K562 (cell line): ENCODE results near the gene PEX7. TPM values are rescaled to one million over a fixed set of nuclear protein-coding genes. Genes with fewer than 3 reads are reported as not detected.

Experiments used
- ARNT ChIP-seq, 2 experiments: fragments of 450-650 bp; IDR thresholded peaks; 2 replicates each; pipeline ENCODE4 v1.6.1; 2016; ENCODE audit warnings: mild to moderate bottlenecking in 1 of 2
- CCNT2 ChIP-seq: IDR thresholded peaks from 2 replicates; pipeline ENCODE4 v1.6.1; 2011; ENCODE audit warnings: borderline replicate concordance, low read depth, mild to moderate bottlenecking, moderate library complexity, mixed read lengths, low read length; ENCODE audit not compliant: insufficient read length; ENCODE audit errors: extremely low read depth
- CEBPB ChIP-seq: fragments of 450-650 bp; IDR thresholded peaks from 2 replicates; pipeline ENCODE4 v1.6.1; 2016; ENCODE audit warnings: missing genetic modification characterization, missing compliant biosample characterization
- CTBP1 ChIP-seq: fragments of 450-650 bp; IDR thresholded peaks from 2 replicates; pipeline ENCODE4 v1.6.1; 2016; ENCODE audit warnings: borderline replicate concordance
- DACH1 ChIP-seq: fragments of 450-650 bp; IDR thresholded peaks from 2 replicates; pipeline ENCODE4 v1.6.1; 2018; ENCODE audit not compliant: partially characterized antibody
- EWSR1 ChIP-seq: fragments of 450-650 bp; IDR thresholded peaks from 2 replicates; pipeline ENCODE4 v1.6.1; 2018; ENCODE audit warnings: borderline replicate concordance, mild to moderate bottlenecking, low read depth, moderate library complexity; ENCODE audit not compliant: partially characterized antibody
- HMG20B ChIP-seq: fragments of 250-450 bp; sonication (Bioruptor Pico); IDR thresholded peaks from 2 replicates; pipeline ENCODE4 v1.5.0; 2021; ENCODE audit warnings: mild to moderate bottlenecking
- HNRNPL ChIP-seq: fragments of 200-400 bp; formaldehyde crosslinking; IDR thresholded peaks from 2 replicates; pipeline ENCODE4 v1.6.1; 2017; ENCODE audit warnings: low read depth, mild to moderate bottlenecking, low read length
- IFI16 ChIP-seq: fragments of 250-450 bp; sonication (Bioruptor Pico); IDR thresholded peaks from 2 replicates; pipeline ENCODE4 v2.1.2; 2022; ENCODE audit warnings: mild to moderate bottlenecking, inconsistent platforms
- MYBL2 ChIP-seq, 2 experiments: fragments of 450-650 bp in 1 of 2; sonication (generic) in 1 of 2; formaldehyde crosslinking in 1 of 2; IDR thresholded peaks; 2 replicates each; pipeline versions ENCODE4 v1.6.1 to v1.8.1; 2017 to 2022; ENCODE audit warnings: borderline replicate concordance in 1 of 2, inconsistent platforms in 1 of 2, low read depth in 1 of 2, mild to moderate bottlenecking in 1 of 2, missing genetic modification reagents in 1 of 2, moderate library complexity in 1 of 2
- RFX7 ChIP-seq: fragments of 250-450 bp; sonication (Bioruptor Pico); IDR thresholded peaks from 2 replicates; pipeline ENCODE4 v1.5.1; 2021; ENCODE audit warnings: mild to moderate bottlenecking
- ZNF175 ChIP-seq: fragments of 200-800 bp; sonication (Bioruptor generic); IDR thresholded peaks from 2 replicates; pipeline ENCODE4 v1.6.1; 2016; ENCODE audit warnings: low read depth, mild to moderate bottlenecking, missing genetic modification characterization, missing compliant biosample characterization
- ZNF347 ChIP-seq: fragments of 450-650 bp; formaldehyde crosslinking; IDR thresholded peaks from 2 replicates; pipeline ENCODE4 v1.4.0; 2020; ENCODE audit warnings: low read depth, mild to moderate bottlenecking, moderate library complexity
- ZNF76 ChIP-seq: fragments of 250-450 bp; sonication (Bioruptor Pico); IDR thresholded peaks from 2 replicates; pipeline ENCODE4 v1.4.0; 2020; ENCODE audit warnings: mild to moderate bottlenecking, moderate library complexity, borderline replicate concordance
- ZNF785 ChIP-seq: fragments of 250-450 bp; sonication (Bioruptor Pico); IDR thresholded peaks from 2 replicates; pipeline ENCODE4 v1.4.0; 2020; ENCODE audit warnings: mild to moderate bottlenecking
- polyA plus RNA-seq, 8 experiments: library from polyadenylated mRNA; depleted of rRNA in 4 of 8; stranded (reverse) in 5 of 8; unstranded in 3 of 8; fragments of >200 nt; fragmentation: Nextera tagmentation in 2 of 8; fragmentation: Illumina TruSeq in 1 of 8; extraction: Ambion mirVana in 2 of 8; extraction: Trizol in 1 of 8; gene quantifications; 2 replicates each; pipeline versions ENCODE4 v1.2.1 to v1.2.3, GENCODE V29; 2011 to 2014; ENCODE audit warnings: inconsistent platforms in 1 of 8, missing spikeins in 1 of 8
- total RNA-seq, 7 experiments: library from RNA; depleted of rRNA in 6 of 7; stranded (reverse); fragments of >200 nt in 6 of 7; fragmentation: Illumina TruSeq in 2 of 7; extraction: Trizol in 2 of 7; gene quantifications; 2 replicates each; pipeline versions ENCODE4 v1.2.1 to v1.2.3, GENCODE V29; 2011 to 2021; ENCODE audit warnings: low replicate concordance in 1 of 7
- TF ChIP-seq, protein P1 (sequence below): fragments of 450-650 bp; IDR thresholded peaks from one replicate; pipeline ENCODE4 v1.6.1; 2018; ENCODE audit warnings: mild to moderate bottlenecking, moderate library complexity; ENCODE audit not compliant: partially characterized antibody
- TF ChIP-seq, protein P2 (sequence below): fragments of 200-800 bp; sonication (Bioruptor generic); IDR thresholded peaks from 2 replicates; pipeline ENCODE4 v1.6.1; 2017; ENCODE audit warnings: missing genetic modification characterization, missing compliant biosample characterization
- TF ChIP-seq, protein P3 (sequence below): fragments of 250-450 bp; sonication (Bioruptor Pico); IDR thresholded peaks from 2 replicates; pipeline ENCODE4 v1.4.0; 2020; ENCODE audit warnings: borderline replicate concordance
- TF ChIP-seq, protein P4 (sequence below): fragments of 250-450 bp; sonication (Bioruptor Pico); IDR thresholded peaks from 2 replicates; pipeline ENCODE4 v1.5.0; 2020; ENCODE audit warnings: mild to moderate bottlenecking, borderline replicate concordance

PEX7 gene
- total and polyA plus RNA-seq, 9 of the 15 experiments (the other 6 are each of a cell fraction or from before 2014, with no cell fraction given), result 1.6 to 12.9 (median 9.1) TPM

- no peak for TF ChIP-seq EWSR1
- TF ChIP-seq ARNT (IDR thresholded peaks at IDR 0.05), result no peak
- no peak for TF ChIP-seq HNRNPL
- no peak for TF ChIP-seq MYBL2 (IDR thresholded peaks at IDR 0.05; ENCODE audit: low read depth)
- no peak for TF ChIP-seq MYBL2 (CRISPR knock-in tag; IDR thresholded peaks at IDR 0.05; ENCODE audit: borderline replicate concordance)
- peak; percentile 79 for TF ChIP-seq ZNF76 (CRISPR knock-in tag)
- no peak for TF ChIP-seq IFI16 (CRISPR knock-in tag)
- no peak for TF ChIP-seq ZNF347 (CRISPR knock-in tag)
- no peak for TF ChIP-seq ZNF785 (CRISPR knock-in tag)
- TF ChIP-seq HMG20B (CRISPR knock-in tag), result no peak
- TF ChIP-seq CCNT2, result no peak
- TF ChIP-seq RFX7 (CRISPR knock-in tag), result no peak
- peak; percentile 51 for TF ChIP-seq ZNF175 (CRISPR knock-in tag)
- no peak for TF ChIP-seq CEBPB (tag)
- no peak for TF ChIP-seq CTBP1
- TF ChIP-seq, protein P1, sequence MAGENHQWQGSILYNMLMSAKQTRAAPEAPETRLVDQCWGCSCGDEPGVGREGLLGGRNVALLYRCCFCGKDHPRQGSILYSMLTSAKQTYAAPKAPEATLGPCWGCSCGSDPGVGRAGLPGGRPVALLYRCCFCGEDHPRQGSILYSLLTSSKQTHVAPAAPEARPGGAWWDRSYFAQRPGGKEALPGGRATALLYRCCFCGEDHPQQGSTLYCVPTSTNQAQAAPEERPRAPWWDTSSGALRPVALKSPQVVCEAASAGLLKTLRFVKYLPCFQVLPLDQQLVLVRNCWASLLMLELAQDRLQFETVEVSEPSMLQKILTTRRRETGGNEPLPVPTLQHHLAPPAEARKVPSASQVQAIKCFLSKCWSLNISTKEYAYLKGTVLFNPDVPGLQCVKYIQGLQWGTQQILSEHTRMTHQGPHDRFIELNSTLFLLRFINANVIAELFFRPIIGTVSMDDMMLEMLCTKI, result no peak
- TF ChIP-seq, protein P2, sequence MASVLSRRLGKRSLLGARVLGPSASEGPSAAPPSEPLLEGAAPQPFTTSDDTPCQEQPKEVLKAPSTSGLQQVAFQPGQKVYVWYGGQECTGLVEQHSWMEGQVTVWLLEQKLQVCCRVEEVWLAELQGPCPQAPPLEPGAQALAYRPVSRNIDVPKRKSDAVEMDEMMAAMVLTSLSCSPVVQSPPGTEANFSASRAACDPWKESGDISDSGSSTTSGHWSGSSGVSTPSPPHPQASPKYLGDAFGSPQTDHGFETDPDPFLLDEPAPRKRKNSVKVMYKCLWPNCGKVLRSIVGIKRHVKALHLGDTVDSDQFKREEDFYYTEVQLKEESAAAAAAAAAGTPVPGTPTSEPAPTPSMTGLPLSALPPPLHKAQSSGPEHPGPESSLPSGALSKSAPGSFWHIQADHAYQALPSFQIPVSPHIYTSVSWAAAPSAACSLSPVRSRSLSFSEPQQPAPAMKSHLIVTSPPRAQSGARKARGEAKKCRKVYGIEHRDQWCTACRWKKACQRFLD, result peak; percentile 84
- TF ChIP-seq, protein P3, sequence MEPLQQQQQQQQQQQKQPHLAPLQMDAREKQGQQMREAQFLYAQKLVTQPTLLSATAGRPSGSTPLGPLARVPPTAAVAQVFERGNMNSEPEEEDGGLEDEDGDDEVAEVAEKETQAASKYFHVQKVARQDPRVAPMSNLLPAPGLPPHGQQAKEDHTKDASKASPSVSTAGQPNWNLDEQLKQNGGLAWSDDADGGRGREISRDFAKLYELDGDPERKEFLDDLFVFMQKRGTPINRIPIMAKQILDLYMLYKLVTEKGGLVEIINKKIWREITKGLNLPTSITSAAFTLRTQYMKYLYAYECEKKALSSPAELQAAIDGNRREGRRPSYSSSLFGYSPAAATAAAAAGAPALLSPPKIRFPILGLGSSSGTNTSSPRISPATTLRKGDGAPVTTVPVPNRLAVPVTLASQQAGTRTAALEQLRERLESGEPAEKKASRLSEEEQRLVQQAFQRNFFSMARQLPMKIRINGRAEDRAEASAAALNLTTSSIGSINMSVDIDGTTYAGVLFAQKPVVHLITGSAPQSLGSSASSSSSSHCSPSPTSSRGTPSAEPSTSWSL, result no peak
- TF ChIP-seq, protein P4, sequence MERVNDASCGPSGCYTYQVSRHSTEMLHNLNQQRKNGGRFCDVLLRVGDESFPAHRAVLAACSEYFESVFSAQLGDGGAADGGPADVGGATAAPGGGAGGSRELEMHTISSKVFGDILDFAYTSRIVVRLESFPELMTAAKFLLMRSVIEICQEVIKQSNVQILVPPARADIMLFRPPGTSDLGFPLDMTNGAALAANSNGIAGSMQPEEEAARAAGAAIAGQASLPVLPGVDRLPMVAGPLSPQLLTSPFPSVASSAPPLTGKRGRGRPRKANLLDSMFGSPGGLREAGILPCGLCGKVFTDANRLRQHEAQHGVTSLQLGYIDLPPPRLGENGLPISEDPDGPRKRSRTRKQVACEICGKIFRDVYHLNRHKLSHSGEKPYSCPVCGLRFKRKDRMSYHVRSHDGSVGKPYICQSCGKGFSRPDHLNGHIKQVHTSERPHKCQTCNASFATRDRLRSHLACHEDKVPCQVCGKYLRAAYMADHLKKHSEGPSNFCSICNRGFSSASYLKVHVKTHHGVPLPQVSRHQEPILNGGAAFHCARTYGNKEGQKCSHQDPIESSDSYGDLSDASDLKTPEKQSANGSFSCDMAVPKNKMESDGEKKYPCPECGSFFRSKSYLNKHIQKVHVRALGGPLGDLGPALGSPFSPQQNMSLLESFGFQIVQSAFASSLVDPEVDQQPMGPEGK, result 0 out of 2 replicates have a peak, but pooled peaks have one; percentile 33
- TF ChIP-seq DACH1, result no peak
Measured at GRCh38 chr6:136783495-136784270, 38.7 kb upstream of the PEX7 start (continued).
